B cell (primary cell): ENCODE results near the gene PRR14. TPM values are rescaled to one million over a fixed set of nuclear protein-coding genes. Genes with fewer than 3 reads are reported as not detected.
A peak's percentile ranks its signal among the peaks of the same experiment; 100 is the strongest.

ENCODE experiments used
- ATAC-seq: fragments of 200-7000 bp; cut with Tn5 transposase; one replicate; pipeline ENCODE4 v1.10.0; 2021; ENCODE audit warnings: low read depth, mild to moderate bottlenecking, moderate number of reproducible peaks, moderate library complexity
- CTCF ChIA-PET: fragments of 350-600 bp; sonication (Branson Sonifier 250); formaldehyde crosslinking; loops from one replicate; lab custom pipeline; 2021; ENCODE audit warnings: antibody characterized with exemption, inconsistent platforms; lab: Charles Lee
- POLR2A ChIA-PET: fragments of 350-600 bp; sonication (Branson Sonifier 250); formaldehyde crosslinking; loops from one replicate; lab custom pipeline; 2021; ENCODE audit warnings: antibody characterized with exemption; lab: Charles Lee
- DNase-seq: peaks from one replicate; pipeline ENCODE4 v3.0.0; 2013
- H2AFZ ChIP-seq: 2 replicates; pipeline ENCODE4 v1.6.1; 2012; ENCODE audit warnings: mild to moderate bottlenecking, low read depth, low read length; ENCODE audit not compliant: insufficient read depth, poor library complexity, severe bottlenecking
- H3K27ac ChIP-seq, 2 donors: 1 replicate in 1 of 2; 2 replicates in 1 of 2; pipeline ENCODE4 v1.5.1; 2012 to 2013; ENCODE audit warnings: low read length in 2 of 2, mild to moderate bottlenecking in 2 of 2, moderate library complexity in 1 of 2
- H3K27me3 ChIP-seq, 4 experiments: fragments of 200-600 bp in 1 of 4; sonication (generic) in 1 of 4; replicated peaks in 1 of 4; 1 replicate in 2 of 4; 2 replicates in 2 of 4; pipeline versions ENCODE4 v1.6.1 to v1.7.0; 2013 to 2016; ENCODE audit warnings: low read length in 3 of 4, mild to moderate bottlenecking in 2 of 4, mixed read lengths in 1 of 4, moderate library complexity in 1 of 4; ENCODE audit not compliant: insufficient read depth in 4 of 4, control insufficient read depth in 3 of 4; ENCODE audit errors: control extremely low read depth in 1 of 4
- H3K36me3 ChIP-seq, 2 experiments: replicated peaks in 1 of 2; 1 replicate in 1 of 2; 2 replicates in 1 of 2; pipeline versions ENCODE4 v1.6.1 to v1.7.1; 2013; ENCODE audit warnings: low read length in 1 of 2; ENCODE audit not compliant: insufficient read depth in 2 of 2, control insufficient read depth in 1 of 2; ENCODE audit errors: control extremely low read depth in 1 of 2, extremely low read depth in 1 of 2
- H3K4me1 ChIP-seq, 2 donors: fragments of 200-600 bp in 1 of 2; sonication (generic) in 1 of 2; 1 replicate in 1 of 2; 2 replicates in 1 of 2; pipeline versions ENCODE4 v1.5.1 to v1.6.1; 2013 to 2017; ENCODE audit warnings: low read length in 2 of 2; ENCODE audit not compliant: control insufficient read depth in 2 of 2, insufficient read depth in 2 of 2
- H3K4me2 ChIP-seq: replicated peaks from 2 replicates; pipeline ENCODE3; 2012; ENCODE audit warnings: mild to moderate bottlenecking, low read depth, low read length; ENCODE audit not compliant: poor library complexity, severe bottlenecking
- H3K4me3 ChIP-seq, 5 experiments: fragments of 200-600 bp in 1 of 5; sonication (generic) in 1 of 5; 1 replicate in 3 of 5; 2 replicates in 2 of 5; pipeline versions ENCODE4 v1.5.1 to v1.7.0; 2011 to 2016; ENCODE audit warnings: low read length in 4 of 5, mild to moderate bottlenecking in 4 of 5, low read depth in 2 of 5, control low read depth in 1 of 5, moderate library complexity in 1 of 5; ENCODE audit not compliant: insufficient read depth in 1 of 5; ENCODE audit errors: control extremely low read depth in 1 of 5, extremely low read depth in 1 of 5
- H3K79me2 ChIP-seq: fragments of 200-600 bp; sonication (generic); one replicate; pipeline ENCODE4 v1.6.0; 2016; ENCODE audit warnings: low read length; ENCODE audit not compliant: control insufficient read depth, insufficient read depth
- H3K9ac ChIP-seq: fragments of 200-600 bp; sonication (generic); 2 replicates; pipeline ENCODE4 v1.6.1; 2017; ENCODE audit warnings: mild to moderate bottlenecking, low read length, moderate library complexity
- H3K9me3 ChIP-seq, 3 donors: one replicate each; pipeline versions ENCODE4 v1.6.1 to v1.7.1; 2013; ENCODE audit warnings: low read length in 2 of 3; ENCODE audit not compliant: control insufficient read depth in 2 of 3, insufficient read depth in 1 of 3; ENCODE audit errors: control extremely low read depth in 1 of 3
- H4K20me1 ChIP-seq: 2 replicates; pipeline ENCODE4 v1.6.0; 2012; ENCODE audit warnings: mild to moderate bottlenecking, low read length; ENCODE audit not compliant: insufficient read depth, control insufficient read depth, poor library complexity, severe bottlenecking
- H3K27ac Mint-ChIP-seq: one replicate; pipeline ENCODE4 v1.8.0; 2021; ENCODE audit warnings: mixed read lengths
- H3K27me3 Mint-ChIP-seq: one replicate; pipeline ENCODE4 v1.8.0; 2021; ENCODE audit warnings: mixed read lengths
- H3K4me1 Mint-ChIP-seq: one replicate; pipeline ENCODE4 v1.8.0; 2021; ENCODE audit warnings: mixed read lengths
- H3K4me3 Mint-ChIP-seq: one replicate; pipeline ENCODE4 v1.8.0; 2021; ENCODE audit warnings: mixed read lengths
- H3K9me3 Mint-ChIP-seq: one replicate; pipeline ENCODE4 v1.8.0; 2022; ENCODE audit warnings: mixed read lengths; ENCODE audit not compliant: insufficient read depth
- CTCF ChIP-seq: fragments of 200-600 bp; IDR thresholded peaks from one replicate; pipeline ENCODE4 v1.8.0; 2022; ENCODE audit warnings: antibody characterized with exemption, mild to moderate bottlenecking
- EZH2 ChIP-seq: IDR thresholded peaks from 2 replicates; pipeline ENCODE4 v1.6.1; 2012; ENCODE audit warnings: borderline replicate concordance, low read depth, mild to moderate bottlenecking, moderate library complexity, low read length; ENCODE audit not compliant: insufficient read depth, poor library complexity, severe bottlenecking
- WGBS: methylation state at CpG from one replicate; pipeline ENCODE4 v1.1.5; 2013; ENCODE audit warnings: missing lambda C conversion rate; ENCODE audit not compliant: insufficient coverage; 5-methylcytosine and 5-hydroxymethylcytosine counted together
- intact Hi-C: fragments of 100-400 bp; cut with micrococcal nuclease; formaldehyde crosslinking; loops from one replicate; pipeline ENCODE4 v1.10.0; 2022
- polyA plus RNA-seq: library from polyadenylated mRNA; depleted of rRNA; stranded (reverse); fragments of >200 nt; gene quantifications from 2 replicates; pipeline ENCODE4 v1.2.3, GENCODE V29; 2012
- total RNA-seq, 2 donors: library from RNA; stranded (reverse); fragments of 120-200 nt in 1 of 2; gene quantifications; 1 replicate in 1 of 2; 2 replicates in 1 of 2; pipeline versions ENCODE4 v1.2.3 to v1.2.4, GENCODE V29; 2013 to 2022

Gene PRR14
- total and polyA plus RNA-seq, 2 donors (not counting 1 experiment from before 2014, with no cell fraction given): 62.4 to 95.8 TPM

GRCh38 chr16:30609926-30610839, 40.6 kb upstream of the PRR14 start, which contains the start of gene ZNF689:
TSS of gene ZNF689 (minus strand) at chr16:30610389. CDS start at chr16:30610041, 348 bp downstream.
- H4K20me1 ChIP-seq: no peaks in the 10 kb centered on the region
- no peaks in the 10 kb centered on the region for H3K27me3 ChIP-seq
- Mint-ChIP-seq H3K27ac (peak within 1 kb of the TSS; percentile 96), H3K9me3 (no peaks in the 10 kb centered on the region), H3K4me3 (peak within 1 kb of the TSS; percentile 98), H3K4me1 (peaks cover 21% of the 10 kb centered on the region), H3K27me3 (no peaks in the 10 kb centered on the region)
- H3K4me2 ChIP-seq: peak within 1 kb of the TSS; percentile 87
- H3K4me3 ChIP-seq: peak within 1 kb of the TSS; percentile 84 to 98 (median 91)
- intact Hi-C loops: loop anchor here (1.0 kb wide), 7 partner anchors 24 to 88 kb away; partner anchors contain the start of genes FBRS, ZNF764 and ZNF785
- under 1% methylated on average over 57 of the region's 63 CpGs for WGBS
- TF ChIP-seq EZH2: no peak
- no peak for TF ChIP-seq CTCF
- peaks cover 0 to 5% of the 10 kb centered on the region in 2 experiments for H3K36me3 ChIP-seq
- ChIA-PET POLR2A (interaction anchor here (0.5 to 1.6 kb wide), 11 partner anchors 12 to 1643 kb away, joined by 3 to 6 read pairs (median 4); partner anchors contain the start of genes DCTPP1, ZNF688, ZNF747 and ZNF764), CTCF (interaction anchor here (0.9 to 2.1 kb wide), 7 partner anchors 11 to 227 kb away, joined by 3 to 9 read pairs (median 4); partner anchors contain the start of genes DCTPP1, SEPTIN1 and ZNF785)
- ATAC-seq (peak; percentile 88), DNase-seq (peak; percentile 97)
- peaks cover 14 to 24% of the 10 kb centered on the region in 2 donors for H3K4me1 ChIP-seq
- H3K27ac ChIP-seq: peak within 1 kb of the TSS; percentile 82 to 96
- peaks cover 18% of the 10 kb centered on the region for H3K79me2 ChIP-seq
- H3K9me3 ChIP-seq: no peaks in the 10 kb centered on the region
- H2AFZ ChIP-seq: peak within 1 kb of the TSS; percentile 96
- peak within 1 kb of the TSS; percentile 99 for H3K9ac ChIP-seq
